Smooth muscle cell (in vitro differentiated cells): Measurements from ENCODE around the gene ADAM15. TPM values are rescaled to one million over a fixed set of nuclear protein-coding genes. Genes with fewer than 3 reads are reported as not detected.

ENCODE experiments used
- DNase-seq: peaks from one replicate; lab custom pipeline; 2025; ENCODE audit not compliant: unreplicated experiment; lab: John Stamatoyannopoulos, UW
- H2AFZ ChIP-seq: fragments of 200-600 bp; sonication (generic); 2 replicates; pipeline ENCODE4 v1.6.0; 2016; ENCODE audit warnings: antibody characterized with exemption, low read depth, mild to moderate bottlenecking
- H3F3A ChIP-seq: fragments of 200-600 bp; sonication (generic); 2 replicates; pipeline ENCODE4 v1.6.0; 2017; ENCODE audit warnings: antibody characterized with exemption, low read depth
- H3K27ac ChIP-seq: fragments of 200-600 bp; sonication (generic); 2 replicates; pipeline ENCODE4 v1.5.1; 2016; ENCODE audit warnings: low read depth, mild to moderate bottlenecking
- H3K27me3 ChIP-seq: fragments of 200-600 bp; sonication (generic); 2 replicates; pipeline ENCODE4 v1.6.1; 2016; ENCODE audit warnings: low read depth, mild to moderate bottlenecking
- H3K36me3 ChIP-seq: fragments of 200-600 bp; sonication (generic); 2 replicates; pipeline ENCODE4 v1.5.1; 2016; ENCODE audit warnings: low read depth
- H3K4me1 ChIP-seq: fragments of 200-600 bp; sonication (generic); 2 replicates; pipeline ENCODE4 v1.5.1; 2016; ENCODE audit warnings: low read depth
- H3K4me2 ChIP-seq: fragments of 200-600 bp; sonication (generic); 2 replicates; pipeline ENCODE4 v1.6.0; 2016; ENCODE audit warnings: mild to moderate bottlenecking
- H3K4me3 ChIP-seq: fragments of 200-600 bp; sonication (generic); 2 replicates; pipeline ENCODE4 v1.5.1; 2016; ENCODE audit warnings: mild to moderate bottlenecking
- H3K79me2 ChIP-seq: fragments of 200-600 bp; sonication (generic); 2 replicates; pipeline ENCODE4 v1.6.0; 2016; ENCODE audit warnings: low read depth, mild to moderate bottlenecking
- H3K9ac ChIP-seq: fragments of 200-600 bp; sonication (generic); 2 replicates; pipeline ENCODE4 v1.6.0; 2016; ENCODE audit warnings: low read depth
- H3K9me3 ChIP-seq: fragments of 200-600 bp; sonication (generic); replicated peaks from 2 replicates; pipeline ENCODE4 v1.5.1; 2016; ENCODE audit warnings: low read depth
- H4K20me1 ChIP-seq: fragments of 200-600 bp; sonication (generic); 2 replicates; pipeline ENCODE4 v1.6.0; 2016; ENCODE audit warnings: low read depth
- CTCF ChIP-seq: fragments of 200-600 bp; sonication (generic); IDR thresholded peaks from 2 replicates; pipeline ENCODE4 v1.5.1; 2017; ENCODE audit warnings: borderline replicate concordance, mild to moderate bottlenecking, antibody characterized with exemption; ENCODE audit not compliant: insufficient read depth, poor library complexity, severe bottlenecking
- WGBS: methylation state at CpG from one replicate; pipeline ENCODE4 v1.1.7; 2016; ENCODE audit warnings: low lambda C conversion rate; 5-methylcytosine and 5-hydroxymethylcytosine counted together
- polyA plus RNA-seq: library from polyadenylated mRNA; unstranded; fragments of >200 nt; fragmentation: Nextera tagmentation; extraction: Ambion mirVana; gene quantifications from 2 replicates; pipeline ENCODE4 v1.2.1, GENCODE V29; 2016
- total RNA-seq: library from RNA; depleted of rRNA; stranded (reverse); fragments of >200 nt; gene quantifications from 2 replicates; pipeline ENCODE4 v1.2.3, GENCODE V29; 2014

ADAM15 gene
- total and polyA plus RNA-seq, 2 experiments from 2014 or later = 41.2 to 45.4 TPM

GRCh38 chr1:155002464-155003226 is 48.5 kb upstream of the ADAM15 start, which contains the start of gene ZBTB7B:
Gene ZBTB7B (plus strand): TSS chr1:155002802. CDS start chr1:155014661, 11,859 bp downstream.
- Histone ChIP-seq H3K79me2 (peaks cover 35% of the 10 kb centered on the region), H3K9me3 (no peaks in the 10 kb centered on the region), H3K4me2 (peak within 1 kb of the TSS; percentile 86), H3K4me3 (peak within 1 kb of the TSS; percentile 73), H3F3A (peaks cover 10% of the 10 kb centered on the region), H2AFZ (peak within 1 kb of the TSS; percentile 50), H3K27ac (peak within 1 kb of the TSS; percentile 95), H3K27me3 (no peaks in the 10 kb centered on the region), H3K36me3 (no peaks in the 10 kb centered on the region), H3K4me1 (peaks cover 16% of the 10 kb centered on the region), H4K20me1 (peaks cover 18% of the 10 kb centered on the region), H3K9ac (peak within 1 kb of the TSS; percentile 74)
- WGBS = 2% methylated on average over 16 of the region's 35 CpGs
- DNase-seq = peak; percentile 51
- no peak for TF ChIP-seq CTCF

GRCh38 chr1:155003227-155003765 is 47.8 kb upstream of the ADAM15 start:
- DNase-seq = peak; percentile 51
- no peaks in the 10 kb centered on the region for H3K27me3 ChIP-seq
- H3F3A ChIP-seq = peaks cover 10% of the 10 kb centered on the region
- no peaks in the 10 kb centered on the region for H3K36me3 ChIP-seq
- peaks cover 40% of the 10 kb centered on the region for H3K79me2 ChIP-seq
- peak overlapping the region; percentile 84 for H3K4me2 ChIP-seq
- peaks cover 24% of the 10 kb centered on the region for H4K20me1 ChIP-seq
- TF ChIP-seq CTCF = no peak
- peak overlapping the region; percentile 74 for H3K9ac ChIP-seq
- peak overlapping the region; percentile 45 for H3K27ac ChIP-seq
- peak overlapping the region; percentile 73 for H3K4me3 ChIP-seq
- H3K4me1 ChIP-seq = peaks cover 17% of the 10 kb centered on the region
- peak overlapping the region; percentile 50 for H2AFZ ChIP-seq
- under 1% methylated on average over 20 of the region's 37 CpGs for WGBS
- H3K9me3 ChIP-seq = no peaks in the 10 kb centered on the region

- H4K20me1 ChIP-seq = peaks cover 30% of the 10 kb centered on the region
- peak overlapping the region; percentile 45 for H3K27ac ChIP-seq
- TF ChIP-seq CTCF = no peak
- no peaks in the 10 kb centered on the region for H3K9me3 ChIP-seq
- H2AFZ ChIP-seq = peak overlapping the region; percentile 50
- H3K36me3 ChIP-seq = no peaks in the 10 kb centered on the region
- H3K4me1 ChIP-seq = peaks cover 23% of the 10 kb centered on the region
- peaks cover 41% of the 10 kb centered on the region for H3K79me2 ChIP-seq
- peak overlapping the region; percentile 73 for H3K4me3 ChIP-seq
- H3K27me3 ChIP-seq = no peaks in the 10 kb centered on the region
- H3F3A ChIP-seq = peaks cover 10% of the 10 kb centered on the region
- peak overlapping the region; percentile 84 for H3K4me2 ChIP-seq
- DNase-seq = no peak
- H3K9ac ChIP-seq = peak overlapping the region; percentile 74
- 0% methylated on average over 19 of the region's 34 CpGs for WGBS
These were observed 47.3 kb upstream of the ADAM15 start for GRCh38 chr1:155003766-155004351.
